Subcutaneous preadipocyte (primary cell): Measurements from ENCODE around the gene RNF224. TPM values are rescaled to one million over a fixed set of nuclear protein-coding genes. Genes with fewer than 3 reads are reported as not detected.

Source experiments
- total RNA-seq: library from RNA; depleted of rRNA; stranded (reverse); fragments of >200 nt; gene quantifications from 2 replicates; pipeline ENCODE4 v1.2.3, GENCODE V29; 2012

The RNF224 gene
- total RNA-seq = not detected in 2 replicates

DNA sequence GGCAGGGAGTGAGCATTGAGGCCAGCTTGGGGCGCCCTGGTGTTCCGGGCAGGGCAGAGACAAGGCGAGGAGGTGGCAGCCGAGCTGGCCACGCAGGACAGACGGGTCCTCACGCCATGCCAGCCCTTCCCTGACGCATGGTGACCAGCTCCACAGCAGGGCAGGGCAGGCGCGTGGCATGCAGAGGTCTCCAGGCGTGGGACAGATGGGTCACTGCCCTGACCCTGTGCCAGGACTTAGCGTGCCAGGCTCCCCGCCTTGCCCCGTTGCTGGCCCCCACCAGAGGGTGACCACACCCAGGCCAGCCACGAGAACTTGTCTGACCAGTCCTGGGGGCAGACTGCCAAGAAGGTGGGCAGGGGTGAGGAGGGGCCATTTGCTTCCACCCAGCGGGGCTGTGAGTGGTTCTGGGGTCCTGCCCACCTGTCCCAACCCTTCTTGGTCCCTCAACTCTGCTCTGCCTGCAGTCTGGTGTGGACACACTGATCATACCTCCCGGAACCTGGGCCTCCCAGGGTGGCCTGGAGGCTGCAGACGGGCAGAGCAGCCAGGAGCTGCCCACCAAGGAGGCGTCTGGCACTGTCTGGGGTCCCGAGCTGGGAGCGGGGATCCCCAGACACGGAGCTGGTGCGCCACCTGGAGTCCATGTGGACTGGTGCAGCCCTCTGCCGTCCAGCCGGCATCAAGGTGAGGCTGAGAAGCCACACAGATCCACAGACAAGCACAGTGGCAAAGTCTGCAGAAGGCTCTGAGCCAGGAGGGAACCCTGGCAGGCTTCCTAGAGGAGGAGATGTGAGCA, at the start of gene RNF224:
RNF224 (plus strand) TSS at position 449 of the 799 bp plus-strand sequence. CDS start 834 bp downstream, outside the sequence.

DNA sequence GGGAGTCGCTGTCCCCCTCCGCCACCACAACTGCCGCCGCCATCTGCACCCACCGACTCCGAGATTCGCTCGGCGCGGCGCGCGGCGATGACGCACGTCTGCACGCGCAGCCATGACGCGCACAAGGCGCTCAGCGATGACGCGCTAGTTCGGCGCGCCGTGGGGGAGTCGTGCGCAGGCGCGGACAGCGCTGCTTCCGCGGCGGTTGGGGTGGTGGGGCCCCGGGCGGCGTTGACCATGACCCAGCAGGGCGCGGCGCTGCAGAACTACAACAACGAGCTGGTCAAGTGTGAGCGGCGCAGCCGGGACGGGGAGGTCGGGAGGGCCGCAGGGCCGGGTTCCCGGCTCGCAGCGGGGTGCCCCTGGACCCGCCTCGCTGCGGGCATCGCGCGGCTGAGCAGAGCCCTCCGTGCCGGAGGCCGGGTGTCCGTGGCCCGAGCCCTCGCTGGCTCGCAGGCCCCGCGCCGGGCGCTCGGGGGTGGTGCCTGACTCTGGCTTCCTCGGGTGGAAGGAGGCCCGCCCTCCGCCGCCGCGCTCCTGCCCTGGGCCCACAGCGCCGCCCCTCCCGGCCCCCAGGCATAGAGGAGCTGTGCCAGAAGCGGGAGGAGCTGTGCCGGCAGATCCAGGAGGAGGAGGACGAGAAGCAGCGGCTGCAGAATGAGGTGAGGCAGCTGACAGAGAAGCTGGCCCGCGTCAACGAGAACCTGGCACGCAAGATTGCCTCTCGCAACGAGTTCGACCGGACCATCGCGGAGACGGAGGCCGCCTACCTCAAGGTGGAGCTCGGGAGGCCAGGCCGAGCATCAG, 38.6 kb upstream of the RNF224 start, which contains the start of the genes ANAPC2 and SSNA1:
ANAPC2 (minus strand) TSS at position 71 of the 807 bp plus-strand sequence; CDS start at position 43, 28 bp downstream.
SSNA1 (plus strand) TSS at position 187 of the 807 bp plus-strand sequence; CDS start at position 238, 51 bp downstream.

DNA sequence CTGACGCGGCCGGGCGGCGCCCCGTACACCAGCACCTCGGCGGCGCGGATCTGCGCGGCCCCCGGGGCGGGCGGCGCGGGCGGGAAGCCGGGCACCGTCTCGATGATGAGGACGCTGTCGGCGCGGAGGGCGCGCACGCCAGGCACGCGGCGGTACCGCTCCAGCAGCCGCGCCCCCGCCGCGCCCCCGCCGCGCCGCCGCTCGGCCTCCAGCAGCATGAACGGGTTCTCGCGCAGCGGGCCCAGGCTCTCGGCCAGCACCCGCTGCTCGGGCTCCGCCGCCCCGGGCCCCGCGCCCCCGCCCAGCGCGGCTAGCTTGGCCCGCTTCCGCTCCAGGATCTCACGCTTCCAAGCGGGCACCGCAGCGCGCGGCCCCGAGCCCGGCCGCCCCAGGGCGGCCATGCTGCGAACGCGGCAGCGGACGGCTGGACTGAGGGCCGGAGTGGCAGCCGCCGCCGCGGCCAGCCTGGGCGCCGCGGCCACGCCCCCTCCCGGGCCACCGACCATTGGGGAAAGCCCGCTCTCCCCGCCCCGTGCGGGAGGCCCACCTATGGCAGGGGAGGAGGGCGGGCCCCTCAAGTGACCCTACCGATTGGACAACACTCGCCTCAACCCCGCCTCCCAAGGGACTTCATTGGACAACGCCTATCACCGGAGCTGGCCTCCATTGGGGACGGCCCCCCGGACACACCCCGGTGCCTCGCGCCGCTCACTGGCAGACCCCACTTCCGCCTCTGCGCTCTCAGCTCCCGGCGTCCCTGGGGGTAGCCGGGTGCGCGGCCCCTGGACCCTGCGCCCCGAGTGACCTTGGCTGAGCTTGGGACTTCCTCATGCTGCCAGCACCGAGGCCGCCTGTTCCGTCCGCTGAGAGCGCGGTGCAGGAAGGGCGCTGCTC, 26.7 kb upstream of the RNF224 start, which contains the start of gene TPRN:
TPRN (minus strand) TSS at position 431 of the 894 bp plus-strand sequence; CDS start at position 401, 30 bp downstream.

GRCh38 chr9:137205126-137206069, 21.9 kb upstream of the RNF224 start, which contains the start of the genes NDOR1 and TMEM203:
Gene NDOR1 (plus strand): TSS chr9:137205700. CDS start chr9:137205778, 78 bp downstream.
Gene TMEM203 (minus strand): TSS chr9:137205648. CDS start chr9:137205414, 234 bp downstream.

DNA sequence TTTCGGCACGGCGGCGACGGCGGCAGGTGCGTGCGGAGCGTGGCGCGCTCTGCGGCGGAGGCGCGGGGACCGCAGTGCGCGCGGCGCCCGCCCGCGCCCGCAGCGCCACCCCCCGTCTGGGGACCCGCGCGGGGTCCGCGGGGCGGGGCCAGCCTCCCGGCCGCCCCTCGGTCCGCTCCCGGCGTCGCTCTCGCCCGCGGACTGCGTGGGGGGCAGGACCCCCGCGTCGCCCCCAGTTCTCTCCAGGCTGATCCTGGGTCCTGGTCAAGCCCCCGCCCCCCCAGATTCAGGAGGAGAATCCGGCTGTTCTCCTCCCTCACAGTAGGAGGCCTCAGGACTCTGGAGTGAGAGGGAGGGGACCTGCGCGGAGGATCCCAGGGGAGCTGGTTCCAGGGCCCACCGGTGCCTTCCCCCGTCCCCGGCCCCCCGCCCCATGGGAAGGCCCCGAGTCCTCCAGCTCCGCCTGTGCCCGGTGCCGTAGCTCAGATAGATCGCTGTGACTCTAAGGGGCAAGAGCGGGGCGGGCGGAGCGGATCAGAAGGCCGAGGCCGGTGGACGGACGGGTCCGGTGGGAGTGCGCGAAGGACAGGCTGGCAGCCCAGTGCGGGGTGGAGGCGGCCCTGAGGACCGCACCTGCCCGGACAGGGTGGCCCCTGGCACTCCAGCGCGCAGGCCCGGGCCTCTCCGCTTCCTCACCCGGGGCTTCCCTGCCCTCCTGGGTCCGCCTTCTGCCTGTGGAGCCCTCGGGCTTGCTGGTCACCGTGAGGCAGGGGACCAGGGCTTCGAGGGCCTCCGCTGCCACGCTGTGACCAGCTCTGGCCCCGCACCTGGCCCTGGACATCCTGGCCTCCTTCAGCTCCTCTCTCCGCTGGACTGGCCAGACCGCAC, 4.9 kb upstream of the RNF224 start, which contains the start of gene RNF208:
RNF208 (minus strand) TSS at position 51 of the 888 bp plus-strand sequence. CDS start 1,028 bp downstream, outside the sequence.

DNA sequence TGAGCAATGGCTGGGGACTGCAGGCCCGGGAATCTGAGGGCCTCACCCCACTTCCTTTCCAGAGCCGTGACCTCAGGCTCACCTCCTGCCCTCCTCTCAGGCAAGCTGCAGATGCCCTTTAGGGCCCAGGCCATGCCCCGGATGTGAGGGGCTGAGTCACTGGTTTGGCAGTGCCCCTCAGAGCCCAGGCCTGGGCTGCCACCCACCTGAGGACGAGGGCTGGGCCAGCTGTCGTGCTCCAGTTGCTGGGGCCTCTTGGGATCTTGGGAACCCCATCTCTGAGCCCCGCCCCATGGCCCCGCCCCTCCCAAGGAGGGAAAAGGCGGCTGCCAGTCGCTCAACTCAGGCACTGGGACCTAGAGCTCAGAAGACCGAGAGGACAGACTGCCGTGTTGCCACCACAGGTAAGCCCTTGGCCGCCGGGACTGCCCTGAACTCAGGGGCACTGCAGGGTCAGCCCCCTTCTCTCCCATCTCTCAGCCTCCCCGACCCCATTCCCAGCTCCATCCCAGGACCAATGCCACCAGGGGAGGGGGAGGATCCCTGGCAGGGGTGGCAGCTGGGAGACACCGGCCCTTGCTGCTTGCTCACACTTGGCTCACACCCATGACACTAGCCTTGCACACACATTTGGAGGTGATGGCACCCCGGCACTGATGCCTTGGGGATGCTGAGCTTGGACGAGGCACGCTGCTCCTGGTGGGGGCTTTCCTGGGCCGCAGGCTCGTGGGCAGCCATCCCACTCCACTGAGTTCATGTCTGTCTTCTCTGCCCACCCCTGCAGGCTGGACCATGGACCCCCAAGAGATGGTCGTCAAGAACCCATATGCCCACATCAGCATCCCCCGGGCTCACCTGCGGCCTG, 2.2 kb upstream of the RNF224 start, which contains the start of gene CYSRT1:
CYSRT1 (plus strand) TSS at position 345 of the 865 bp plus-strand sequence; CDS start at position 793, 448 bp downstream.

GRCh38 chr9:137230705-137231371, 3.5 kb downstream of the RNF224 start, which contains the start of gene SLC34A3:
Gene SLC34A3 (plus strand): TSS chr9:137230901. CDS start chr9:137231703, 802 bp downstream.

GRCh38 chr9:137240841-137241489, 13.7 kb downstream of the RNF224 start, which contains the start of gene TUBB4B:
Gene TUBB4B (plus strand): TSS chr9:137241287. CDS start chr9:137241361, 74 bp downstream.

DNA sequence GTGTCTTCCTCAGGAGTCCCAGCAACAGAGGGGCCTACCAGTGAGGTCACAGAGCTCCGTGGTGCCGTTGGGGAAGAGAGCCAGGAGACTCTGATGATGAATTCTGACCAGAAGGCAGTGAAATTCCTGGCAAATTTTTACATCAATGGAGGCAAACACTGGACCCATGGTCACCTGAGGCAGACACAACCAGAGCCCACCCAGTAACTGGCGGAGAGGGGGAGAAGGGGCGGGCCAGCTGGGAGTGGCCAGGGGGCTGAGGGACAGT, 23.8 kb downstream of the RNF224 start, which contains the start of gene STPG3:
STPG3 (plus strand) TSS at position 93 of the 268 bp plus-strand sequence; CDS start at position 94, 1 bp downstream.

GRCh38 chr9:137254624-137255447, 27.5 kb downstream of the RNF224 start, which contains the start of gene NELFB:
Gene NELFB (plus strand): TSS chr9:137255327.

GRCh38 chr9:137277329-137278041, 50.2 kb downstream of the RNF224 start, which contains the start of gene TOR4A:
Gene TOR4A (plus strand): TSS chr9:137277726. CDS start chr9:137278690, 964 bp downstream.

